GM19043 (cell line): Measurements from ENCODE around the gene C4BPA.

ENCODE experiments used
- ATAC-seq: cut with Tn5 transposase; IDR thresholded peaks from one replicate; pipeline ENCODE4 v1.9.1; 2021; ENCODE audit warnings: low read depth; ENCODE audit not compliant: unreplicated experiment

Gene C4BPA

GRCh38 chr1:207109004-207109403 lies 5.0 kb downstream of the C4BPA start:
- no peak for ATAC-seq

- no peak for ATAC-seq
These were observed 8.7 kb downstream of the C4BPA start for GRCh38 chr1:207112616-207113296.

GRCh38 chr1:207115269-207115668 lies 11.2 kb downstream of the C4BPA start:
- ATAC-seq: no peak

- ATAC-seq: no peak
These were observed 20.4 kb downstream of the C4BPA start for GRCh38 chr1:207124389-207124788.

- ATAC-seq: no peak
These were observed 24.4 kb downstream of the C4BPA start for GRCh38 chr1:207128336-207128921.

GRCh38 chr1:207129053-207129452 lies 25.0 kb downstream of the C4BPA start:
- ATAC-seq: no peak

- ATAC-seq: no peak
These were observed 26.4 kb downstream of the C4BPA start for GRCh38 chr1:207130252-207131036.

GRCh38 chr1:207131163-207131562 lies 27.1 kb downstream of the C4BPA start:
- no peak for ATAC-seq

- ATAC-seq: no peak
These were observed 30.5 kb downstream of the C4BPA start for GRCh38 chr1:207134581-207134980.

- no peak for ATAC-seq
These were observed 35.6 kb downstream of the C4BPA start for GRCh38 chr1:207139616-207140015.

GRCh38 chr1:207140536-207140935 lies 36.5 kb downstream of the C4BPA start:
- no peak for ATAC-seq

GRCh38 chr1:207145401-207146058 lies 41.5 kb downstream of the C4BPA start:
- no peak for ATAC-seq

- ATAC-seq: no peak
These were observed 47.9 kb downstream of the C4BPA start for GRCh38 chr1:207151920-207152319.

GRCh38 chr1:207152792-207153468 lies 48.9 kb downstream of the C4BPA start:
- no peak for ATAC-seq

- no peak for ATAC-seq
These were observed 51.0 kb downstream of the C4BPA start for GRCh38 chr1:207155028-207155427.

- no peak for ATAC-seq
These were observed 52.1 kb downstream of the C4BPA start for GRCh38 chr1:207156095-207156494.

GRCh38 chr1:207156826-207157225 lies 52.8 kb downstream of the C4BPA start:
- ATAC-seq: no peak

GRCh38 chr1:207164086-207164485 lies 60.1 kb downstream of the C4BPA start:
- no peak for ATAC-seq

- no peak for ATAC-seq
These were observed 68.3 kb downstream of the C4BPA start for GRCh38 chr1:207172321-207172720.

GRCh38 chr1:207172885-207173284 lies 68.9 kb downstream of the C4BPA start:
- ATAC-seq: no peak

- ATAC-seq: no peak
These were observed 69.4 kb downstream of the C4BPA start for GRCh38 chr1:207173396-207173795.
